H1 (cell line): ENCODE results near the gene MYH6. TPM values are rescaled to one million over a fixed set of nuclear protein-coding genes. Genes with fewer than 3 reads are reported as not detected.

Experiments
- CTCF ChIA-PET: fragments of 300-600 bp; sonication (Branson Sonifier 250); formaldehyde crosslinking; loops from one replicate; lab custom pipeline; 2021; ENCODE audit not compliant: partially characterized antibody; lab: Charles Lee
- POLR2A ChIA-PET: fragments of 300-600 bp; sonication (Branson Sonifier 250); formaldehyde crosslinking; loops from one replicate; lab custom pipeline; 2021; ENCODE audit warnings: inconsistent platforms; ENCODE audit not compliant: partially characterized antibody; lab: Charles Lee
- DNase-seq, 2 experiments: peaks; one replicate each; pipeline versions ENCODE4 v3.0.0 to v3.0.0-alpha.2; 2010 to 2022; ENCODE audit warnings: low spot score in 2 of 2, low read depth in 1 of 2, mixed read lengths in 1 of 2
- FAIRE-seq: peaks from 2 replicates; lab custom pipeline; 2011; peaks lifted over from hg19 to GRCh38; lab: Jason Lieb, UNC
- H2AFZ ChIP-seq: 2 replicates; pipeline ENCODE4 v1.8.1; 2012; ENCODE audit warnings: low read length, inconsistent platforms
- H2AK5ac ChIP-seq: 2 replicates; pipeline ENCODE4 v1.6.1; 2013; ENCODE audit warnings: low read depth, low read length
- H2BK120ac ChIP-seq: replicated peaks from 2 replicates; pipeline ENCODE3; 2013; ENCODE audit warnings: low read depth, low read length, inconsistent platforms
- H2BK12ac ChIP-seq: 2 replicates; pipeline ENCODE4 v1.6.1; 2013; ENCODE audit warnings: low read depth, low read length
- H2BK15ac ChIP-seq: 2 replicates; pipeline ENCODE4 v1.6.1; 2013; ENCODE audit warnings: low read length
- H2BK20ac ChIP-seq: 2 replicates; pipeline ENCODE4 v1.6.1; 2013; ENCODE audit warnings: low read length
- H2BK5ac ChIP-seq: 2 replicates; pipeline ENCODE4 v1.6.1; 2013; ENCODE audit warnings: low read depth, low read length
- H3K14ac ChIP-seq: 2 replicates; pipeline ENCODE4 v1.6.1; 2013; ENCODE audit warnings: inconsistent platforms; ENCODE audit not compliant: insufficient read length
- H3K18ac ChIP-seq: 2 replicates; pipeline ENCODE4 v1.6.1; 2013; ENCODE audit warnings: low read length; ENCODE audit errors: extremely low read depth
- H3K23ac ChIP-seq: 2 replicates; pipeline ENCODE4 v1.6.1; 2013; ENCODE audit warnings: inconsistent platforms; ENCODE audit not compliant: insufficient read length
- H3K23me2 ChIP-seq: 2 replicates; pipeline ENCODE4 v1.6.1; 2013; ENCODE audit warnings: low read depth, low read length
- H3K27ac ChIP-seq: 2 replicates; pipeline ENCODE4 v1.6.1; 2011; ENCODE audit warnings: low read depth, low read length, inconsistent platforms
- H3K27me3 ChIP-seq, 4 experiments: replicated peaks in 1 of 4; 1 replicate in 1 of 4; 2 replicates in 3 of 4; pipeline versions ENCODE4 v1.6.1 to v1.8.1; 2011 to 2013; ENCODE audit warnings: low read length in 3 of 4, mild to moderate bottlenecking in 3 of 4, inconsistent platforms in 2 of 4, mixed read lengths in 2 of 4, moderate library complexity in 1 of 4; ENCODE audit not compliant: control insufficient read depth in 3 of 4, insufficient read depth in 3 of 4; ENCODE audit errors: extremely low read depth in 1 of 4
- H3K36me3 ChIP-seq, 4 experiments: 2 replicates each; pipeline versions ENCODE4 v1.6.1 to v1.8.1; 2011 to 2013; ENCODE audit warnings: mild to moderate bottlenecking in 4 of 4, low read length in 3 of 4, moderate library complexity in 2 of 4, control low read depth in 1 of 4, inconsistent platforms in 1 of 4; ENCODE audit not compliant: insufficient read depth in 4 of 4, control insufficient read depth in 2 of 4
- H3K4ac ChIP-seq: replicated peaks from 2 replicates; pipeline ENCODE3; 2013; ENCODE audit warnings: low read length, low read depth, mixed read lengths, inconsistent platforms; ENCODE audit not compliant: insufficient read length
- H3K4me1 ChIP-seq, 4 experiments: replicated peaks in 1 of 4; 1 replicate in 1 of 4; 2 replicates in 3 of 4; pipeline versions ENCODE4 v1.6.1 to v1.8.1; 2011 to 2013; ENCODE audit warnings: low read length in 3 of 4, inconsistent platforms in 2 of 4, mixed read lengths in 1 of 4; ENCODE audit not compliant: insufficient read depth in 4 of 4, control insufficient read depth in 3 of 4
- H3K4me2 ChIP-seq, 2 experiments: 2 replicates each; pipeline versions ENCODE4 v1.6.1 to v1.8.1; 2011 to 2013; ENCODE audit warnings: low read depth in 2 of 2, low read length in 2 of 2, control low read depth in 1 of 2, inconsistent platforms in 1 of 2, mild to moderate bottlenecking in 1 of 2; ENCODE audit not compliant: insufficient read depth in 1 of 2
- H3K4me3 ChIP-seq, 4 experiments: fragments of 200-600, 300-600 bp in 1 of 4; sonication (generic), shearing (Covaris generic), sonication (Bioruptor Twin) in 1 of 4; 2 replicates each; pipeline versions ENCODE4 v1.5.1 to v1.8.1; 2011 to 2016; ENCODE audit warnings: low read length in 4 of 4, low read depth in 3 of 4, control low read depth in 2 of 4, inconsistent platforms in 2 of 4, mild to moderate bottlenecking in 2 of 4, mixed read lengths in 1 of 4, moderate library complexity in 1 of 4; ENCODE audit not compliant: insufficient read depth in 2 of 4; ENCODE audit errors: extremely low read depth in 1 of 4
- H3K56ac ChIP-seq: replicated peaks from 2 replicates; pipeline ENCODE3; 2013; ENCODE audit warnings: low read depth, mild to moderate bottlenecking, mixed read lengths, low read length, inconsistent platforms; ENCODE audit not compliant: insufficient read length
- H3K79me1 ChIP-seq: 2 replicates; pipeline ENCODE4 v1.6.1; 2013; ENCODE audit warnings: low read depth, low read length, control low read depth
- H3K79me2 ChIP-seq, 2 experiments: 2 replicates each; pipeline versions ENCODE4 v1.6.1 to v1.8.1; 2012 to 2013; ENCODE audit warnings: low read length in 2 of 2, mild to moderate bottlenecking in 2 of 2, inconsistent platforms in 1 of 2; ENCODE audit not compliant: insufficient read depth in 2 of 2, control insufficient read depth in 1 of 2
- H3K9ac ChIP-seq, 4 experiments: replicated peaks in 1 of 4; 1 replicate in 1 of 4; 2 replicates in 3 of 4; pipeline versions ENCODE4 v1.6.1 to v1.8.1; 2011 to 2013; ENCODE audit warnings: low read depth in 3 of 4, low read length in 3 of 4, control low read depth in 2 of 4, mild to moderate bottlenecking in 2 of 4, moderate library complexity in 2 of 4, inconsistent platforms in 1 of 4; ENCODE audit errors: extremely low read depth in 1 of 4
- H3K9me3 ChIP-seq, 2 experiments: 2 replicates each; pipeline versions ENCODE4 v1.6.1 to v1.8.1; 2012 to 2013; ENCODE audit warnings: mild to moderate bottlenecking in 2 of 2, moderate library complexity in 2 of 2, control low read depth in 1 of 2, inconsistent platforms in 1 of 2, low read depth in 1 of 2, low read length in 1 of 2, mixed read lengths in 1 of 2; ENCODE audit not compliant: insufficient read depth in 2 of 2
- H4K20me1 ChIP-seq, 2 experiments: replicated peaks in 1 of 2; 2 replicates each; pipeline versions ENCODE3 to v1.8.1; 2011 to 2013; ENCODE audit warnings: inconsistent platforms in 2 of 2, low read length in 2 of 2, mild to moderate bottlenecking in 1 of 2; ENCODE audit not compliant: insufficient read depth in 2 of 2, control insufficient read depth in 1 of 2
- H4K5ac ChIP-seq: 2 replicates; pipeline ENCODE4 v1.6.1; 2013; ENCODE audit warnings: low read length, low read depth, mixed read lengths, inconsistent platforms; ENCODE audit not compliant: insufficient read length
- H4K8ac ChIP-seq: 2 replicates; pipeline ENCODE4 v1.8.0; 2013; ENCODE audit warnings: mild to moderate bottlenecking, moderate library complexity, low read length, inconsistent platforms; ENCODE audit not compliant: insufficient read depth; ENCODE audit errors: extremely low read depth
- H4K91ac ChIP-seq: replicated peaks from 2 replicates; pipeline ENCODE3; 2013; ENCODE audit warnings: low read length, mixed read lengths, inconsistent platforms; ENCODE audit not compliant: insufficient read length
- ASH2L ChIP-seq: fragments of 200-600, 300-600 bp; sonication (generic); IDR thresholded peaks from one replicate; pipeline ENCODE4 v1.7.1; 2017; ENCODE audit warnings: low read length
- BACH1 ChIP-seq: IDR thresholded peaks from 2 replicates; pipeline ENCODE4 v1.6.1; 2012; ENCODE audit warnings: low read length, improper control_type of control experiment
- NRF1 ChIP-seq: IDR thresholded peaks from 2 replicates; pipeline ENCODE4 v1.6.1; 2011; ENCODE audit warnings: mild to moderate bottlenecking, low read depth, low read length, improper control_type of control experiment
- RXRA ChIP-seq: IDR thresholded peaks from 2 replicates; pipeline ENCODE4 v1.6.1; 2011; ENCODE audit warnings: low read depth, mild to moderate bottlenecking, low read length, moderate library complexity; ENCODE audit not compliant: insufficient read depth
- SAP30 ChIP-seq: fragments of 300-600 bp; sonication (generic); IDR thresholded peaks from 2 replicates; pipeline ENCODE4 v1.7.1; 2012; ENCODE audit warnings: low read length, moderate library complexity, mild to moderate bottlenecking, inconsistent platforms; ENCODE audit not compliant: insufficient read depth, insufficient replicate concordance
- SIRT6 ChIP-seq: IDR thresholded peaks from one replicate; pipeline ENCODE4 v1.7.1; 2012; ENCODE audit warnings: low read length, inconsistent platforms
- ZNF274 ChIP-seq: IDR thresholded peaks from 2 replicates; pipeline ENCODE4 v1.7.0; 2012; ENCODE audit warnings: low read length, borderline replicate concordance; ENCODE audit errors: extremely low read depth
- WGBS, 2 experiments: shearing (Covaris generic) in 1 of 2; methylation state at CpG; one replicate each; pipeline versions ENCODE4 v1.1.6 to v1.1.7; 2013 to 2015; ENCODE audit warnings: low lambda C conversion rate in 2 of 2, mixed read lengths in 2 of 2, inconsistent platforms in 1 of 2, low coverage in 1 of 2, missing lambda C conversion rate in 1 of 2; ENCODE audit not compliant: insufficient replicate concordance in 2 of 2, insufficient coverage in 1 of 2, insufficient read length in 1 of 2; ENCODE audit errors: extremely low coverage in 1 of 2, missing lambda C conversion rate in 1 of 2; 5-methylcytosine and 5-hydroxymethylcytosine counted together
- polyA plus RNA-seq, 7 experiments: library from polyadenylated mRNA; depleted of rRNA in 3 of 7; stranded (reverse) in 5 of 7; unstranded in 2 of 7; fragments of >200 nt in 5 of 7; fragments of 200-250 nt in 2 of 7; gene quantifications; 1 replicate in 5 of 7; 2 replicates in 1 of 7; 4 replicates in 1 of 7; pipeline versions ENCODE4 v1.2.1 to v1.2.3, GENCODE V29; 2011 to 2013; ENCODE audit warnings: missing spikeins in 2 of 7, mixed read lengths in 2 of 7
- total RNA-seq: library from RNA; stranded (reverse); fragmentation: NEBNext Ultra II Directional; extraction: Animal tissue kit (Norgen Biotek cat#: 25700); gene quantifications from 2 replicates; pipeline ENCODE4 v1.2.1, GENCODE V29; 2021

MYH6 gene
- total and polyA plus RNA-seq, 2 of the 8 experiments (the other 6 are each of a cell fraction or from before 2014, with no cell fraction given): 0.03 TPM; not detected in 1

- CTCF ChIA-PET: interaction anchor here (0.7 to 5.2 kb wide), 6 partner anchors 8 to 121 kb away, joined by 3 to 15 read pairs (median 4); no protein-coding TSS in a partner anchor
- Histone ChIP-seq H2BK15ac (no peak overlapping the region), H3K23me2 (no peaks in the 10 kb centered on the region), H3K79me2 (no peaks in the 10 kb centered on the region), H3K4me2 (no peak overlapping the region), H2AK5ac (no peak overlapping the region), H3K27me3 (no peaks in the 10 kb centered on the region), H2BK20ac (no peak overlapping the region), H3K23ac (no peak overlapping the region), H3K27ac (no peak overlapping the region), H3K14ac (no peak overlapping the region), H4K8ac (no peak overlapping the region), H3K9ac (no peak overlapping the region), H2AFZ (no peak overlapping the region), H4K91ac (no peak overlapping the region), H2BK12ac (no peak overlapping the region), H3K36me3 (no peaks in the 10 kb centered on the region), H2BK120ac (no peak overlapping the region), H3K18ac (no peak overlapping the region), H3K79me1 (no peaks in the 10 kb centered on the region), H2BK5ac (no peak overlapping the region), H4K20me1 (no peaks in the 10 kb centered on the region), H4K5ac (no peak overlapping the region), H3K4me1 (no peaks in the 10 kb centered on the region), H3K4ac (no peak overlapping the region), H3K4me3 (no peak overlapping the region), H3K56ac (no peak overlapping the region), H3K9me3 (peaks cover 3 to 23% of the 10 kb centered on the region in 2 experiments)
- FAIRE-seq (no peak), DNase-seq (no peak)
- POLR2A ChIA-PET: interaction anchor here (1.4 to 4.5 kb wide), 4 partner anchors 9 to 31 kb away, joined by 3 to 25 read pairs (median 4); partner anchors contain the start of gene PABPN1
- 86% methylated on average over 5 of the region's 5 CpGs; no CpG with 5 or more reads in 1 of the 2 experiments for WGBS, 2 experiments
- no peak for TF ChIP-seq SIRT6
- TF ChIP-seq NRF1: no peak
- TF ChIP-seq ASH2L: no peak
- TF ChIP-seq SAP30: no peak
- no peak for TF ChIP-seq RXRA
- no peak for TF ChIP-seq ZNF274
- no peak for TF ChIP-seq BACH1
These were observed 72.5 kb downstream of the MYH6 start for GRCh38 chr14:23335623-23336022.
